HT-29 (cell line): Measurements from ENCODE around the gene PROSER1. TPM values are rescaled to one million over a fixed set of nuclear protein-coding genes. Genes with fewer than 3 reads are reported as not detected.
"Not testable (repeated sequence)": the region's sequence is repeated elsewhere in the genome, so short reads cannot be mapped to it uniquely, and the experiment has no call there.

Source experiments
- DNase-seq: peaks from one replicate; pipeline ENCODE4 v3.0.0-alpha.2; 2015; ENCODE audit warnings: low spot score
- total RNA-seq: library from RNA; depleted of rRNA; stranded (reverse); fragments of >200 nt; shearing (Covaris generic); gene quantifications from 2 replicates; pipeline ENCODE4 v1.2.3, GENCODE V29; 2014; rRNA removed

The PROSER1 gene
- total RNA-seq, result 29.7 and 34.4 TPM in 2 replicates

- peak; percentile 95 for DNase-seq
Observed at GRCh38 chr13:39037880-39038568, at the start of gene PROSER1, which contains the start of gene NHLRC3. PROSER1 (minus strand) TSS chr13:39038089; CDS start chr13:39037242, 847 bp downstream. NHLRC3 (plus strand) TSS chr13:39038456; CDS start chr13:39038640, 184 bp downstream.

DNA sequence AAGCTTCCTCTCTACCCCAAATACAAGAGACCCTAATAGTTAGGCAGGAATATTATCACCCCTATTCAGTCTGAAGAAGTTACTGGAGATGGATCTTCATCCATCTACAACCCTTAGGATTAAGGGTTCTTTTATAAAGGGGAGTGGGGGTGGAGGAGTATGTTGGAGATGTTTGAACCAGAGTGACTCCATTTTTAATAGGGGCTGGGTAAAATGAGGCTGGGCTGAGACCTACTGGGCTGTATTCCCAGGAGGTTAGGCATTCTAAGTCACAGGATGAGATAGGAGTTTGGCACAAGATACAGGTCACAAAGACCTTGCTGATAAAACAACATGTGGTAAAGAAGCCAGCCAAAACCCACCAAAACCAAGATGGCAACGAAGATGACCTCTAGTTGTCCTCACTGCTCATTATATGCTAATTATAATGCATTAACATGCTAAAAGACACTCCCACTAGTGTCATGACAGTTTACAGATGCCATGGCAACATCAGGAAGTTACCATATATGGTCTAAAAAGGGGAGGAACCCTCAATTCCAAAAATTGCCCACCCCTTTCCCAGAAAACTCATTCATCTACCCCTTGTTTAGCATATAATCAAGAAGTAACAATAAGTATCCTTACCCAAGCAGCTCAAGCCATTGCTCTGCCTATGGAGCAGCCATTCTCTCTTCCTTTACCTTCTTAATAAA is 48.5 kb upstream of the PROSER1 start:
- not testable (repeated sequence) for DNase-seq

GRCh38 chr13:39073983-39074382 is 36.1 kb upstream of the PROSER1 start:
- peak; percentile 33 for DNase-seq

- no peak for DNase-seq
Observed at GRCh38 chr13:39072842-39073241, 35.0 kb upstream of the PROSER1 start.

DNA sequence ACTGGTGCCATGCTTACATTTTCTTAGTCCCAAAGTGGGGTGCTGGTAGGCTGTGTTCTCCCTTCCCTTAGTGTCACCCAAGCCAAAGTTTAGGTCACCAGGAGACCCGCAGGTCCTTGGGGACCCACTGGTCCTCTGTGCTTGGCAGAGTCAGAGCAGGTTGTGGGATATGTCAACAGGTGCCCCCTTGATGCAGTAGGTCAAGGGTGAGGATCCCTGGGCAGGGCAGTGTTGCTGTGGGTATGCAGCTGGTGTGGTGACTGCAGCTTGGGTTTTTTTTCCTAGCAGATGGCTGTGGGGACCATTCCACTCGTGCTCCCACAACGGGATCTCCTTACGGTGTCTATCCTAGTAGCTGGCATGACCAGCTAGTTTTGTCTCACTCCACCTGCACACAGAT is 24.1 kb upstream of the PROSER1 start:
- no peak for DNase-seq

- DNase-seq, result no peak
Observed at GRCh38 chr13:39058040-39058439, 20.2 kb upstream of the PROSER1 start.

- no peak for DNase-seq
Observed at GRCh38 chr13:39056018-39056417, 18.1 kb upstream of the PROSER1 start.

DNA sequence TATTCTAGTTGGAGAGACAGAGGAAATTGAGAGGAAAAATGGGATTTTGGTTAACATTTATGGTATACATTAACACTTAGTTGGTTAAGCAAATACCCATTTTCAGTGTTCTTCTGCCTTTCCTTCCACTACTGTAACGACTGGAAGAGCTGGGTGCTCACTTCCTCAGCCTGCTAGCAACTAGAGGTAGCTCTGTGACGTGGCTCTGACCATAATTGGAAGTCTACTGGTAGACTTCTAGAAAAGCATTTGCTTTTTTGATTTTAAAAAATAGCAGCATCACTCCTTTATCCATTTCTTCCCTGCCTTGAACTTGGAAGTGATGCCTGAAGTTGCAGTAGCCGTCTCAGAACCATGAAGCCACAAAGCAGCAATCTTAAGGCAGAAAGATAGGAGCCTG is 16.2 kb upstream of the PROSER1 start:
- no peak for DNase-seq

DNA sequence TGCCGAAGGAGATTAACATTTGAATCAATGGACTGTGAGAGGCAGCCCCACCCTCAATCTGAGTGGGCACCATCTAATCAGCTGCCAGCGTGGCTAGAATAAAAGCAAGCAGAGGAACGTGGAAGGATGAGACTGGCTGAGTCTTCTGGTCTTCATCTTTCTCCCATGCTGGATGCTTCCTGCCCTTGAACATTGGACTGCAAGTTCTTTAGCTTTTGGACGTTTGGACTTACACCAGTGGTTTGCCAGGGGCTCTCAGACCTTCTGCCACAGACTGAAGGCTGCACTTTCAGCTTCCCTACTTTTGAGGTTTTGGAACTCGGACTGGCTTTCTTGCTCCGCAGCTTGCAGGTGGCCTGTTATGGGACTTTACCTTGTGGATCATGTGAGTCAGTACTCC is 15.1 kb upstream of the PROSER1 start:
- DNase-seq, result no peak

GRCh38 chr13:39051157-39051556 is 13.3 kb upstream of the PROSER1 start:
- DNase-seq, result peak; percentile 32

DNA sequence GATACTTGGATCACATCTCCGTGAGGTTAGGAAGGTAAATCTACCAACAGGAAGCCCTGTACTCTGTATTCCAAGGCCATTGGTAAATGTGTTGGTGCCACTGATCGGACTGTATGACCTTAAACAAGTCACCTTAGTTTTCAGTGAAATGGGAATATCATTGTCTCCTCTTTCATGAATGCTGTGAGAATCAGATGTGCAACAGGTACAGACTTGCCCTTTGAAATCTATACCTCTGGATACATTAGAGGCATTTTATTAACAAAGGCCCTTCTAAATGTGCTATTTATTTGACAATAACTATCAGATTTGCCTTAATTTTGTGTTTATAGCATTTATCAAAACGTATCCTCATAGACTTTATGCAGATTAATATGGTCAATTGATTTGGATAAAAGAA is 11.4 kb upstream of the PROSER1 start:
- DNase-seq, result no peak

GRCh38 chr13:39048806-39049205 is 10.9 kb upstream of the PROSER1 start:
- DNase-seq, result no peak

GRCh38 chr13:39047560-39047959 is 9.7 kb upstream of the PROSER1 start:
- DNase-seq, result peak; percentile 58

- DNase-seq, result no peak
Observed at GRCh38 chr13:39044536-39044935, 6.6 kb upstream of the PROSER1 start.

DNA sequence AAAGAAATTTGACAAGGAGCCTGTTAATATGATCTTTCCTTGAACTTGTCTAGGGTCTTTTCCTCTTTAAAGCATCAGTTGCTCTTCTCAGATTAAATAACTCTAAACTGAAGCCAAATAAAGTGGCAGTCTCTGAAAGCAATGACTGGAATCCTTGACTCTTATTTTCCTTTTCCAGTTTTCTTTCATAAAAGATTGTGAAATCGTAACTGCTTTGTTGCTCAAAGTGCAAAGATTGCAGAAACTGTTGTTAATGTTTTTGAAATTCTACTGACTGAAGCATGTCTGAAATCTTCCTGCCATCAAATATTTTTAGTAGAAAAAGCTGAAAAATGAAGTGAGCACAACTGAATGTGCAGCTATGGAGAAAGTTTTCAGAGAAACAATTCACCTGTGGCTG is 2.3 kb upstream of the PROSER1 start:
- DNase-seq, result no peak

DNA sequence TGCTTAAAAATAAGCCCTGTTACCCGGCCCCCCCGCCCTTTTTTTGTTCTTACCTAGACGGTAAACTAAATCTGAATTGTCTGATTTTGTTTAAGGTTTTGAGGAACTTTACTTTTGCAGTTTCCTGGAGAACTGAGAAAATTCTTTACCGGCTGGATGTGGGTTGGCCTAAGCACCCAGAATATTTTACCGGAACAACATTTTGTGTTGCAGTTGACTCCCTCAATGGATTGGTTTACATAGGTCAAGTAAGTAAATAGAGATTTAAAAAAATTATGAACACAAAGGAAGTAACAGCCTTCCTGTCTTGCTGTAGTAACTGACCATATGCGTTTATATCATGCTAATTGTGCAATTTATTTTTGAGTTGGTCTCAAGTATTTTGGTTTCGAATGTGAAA is 1.2 kb upstream of the PROSER1 start:
- DNase-seq, result peak; percentile 27

GRCh38 chr13:39038569-39039030 is 711 bp upstream of the PROSER1 start:
- peak; percentile 60 for DNase-seq

DNA sequence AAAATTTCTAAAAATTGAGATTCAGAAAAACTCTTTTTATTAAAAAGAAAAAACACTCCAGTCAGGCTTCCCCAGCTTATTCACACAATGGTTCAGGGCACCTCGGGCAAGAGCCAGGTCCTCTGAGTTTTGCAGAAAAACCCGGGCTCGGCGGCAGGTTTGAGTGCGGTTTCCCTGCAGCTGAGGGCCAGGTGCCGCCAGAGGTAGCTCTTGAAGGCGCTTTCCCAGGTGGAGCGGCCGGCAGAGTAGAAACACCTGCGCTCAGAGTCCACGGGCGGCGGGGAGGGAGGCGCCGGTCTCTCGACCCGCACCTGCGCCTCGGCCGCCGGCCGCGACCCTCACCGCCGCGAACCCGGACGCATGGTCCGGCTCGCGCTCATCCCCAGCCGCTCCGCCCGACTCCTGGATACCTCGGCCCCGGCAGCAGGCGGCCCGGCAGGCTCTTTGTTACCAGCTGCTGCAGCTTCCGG is 444 bp downstream of the PROSER1 start:
- DNase-seq, result peak; percentile 71

DNA sequence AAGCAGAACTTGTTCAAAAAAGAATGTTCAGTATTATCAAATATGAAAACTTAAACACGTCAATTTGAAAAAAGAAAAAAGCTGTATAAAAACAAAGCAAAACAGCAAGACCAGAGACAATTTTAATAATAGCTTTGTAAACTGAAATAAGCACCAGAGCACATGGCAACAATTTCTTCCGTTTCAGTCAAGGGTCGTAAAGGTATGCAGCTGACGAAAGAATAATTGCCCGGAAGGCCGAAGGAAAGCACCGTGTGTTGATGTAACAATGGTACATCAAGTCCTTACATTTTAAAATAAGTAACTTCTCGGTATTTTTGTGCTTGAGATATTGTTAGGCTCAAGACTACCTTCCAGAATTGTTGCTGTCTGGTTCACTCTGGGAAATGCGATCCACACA is 1.7 kb downstream of the PROSER1 start:
- DNase-seq, result peak; percentile 61

DNA sequence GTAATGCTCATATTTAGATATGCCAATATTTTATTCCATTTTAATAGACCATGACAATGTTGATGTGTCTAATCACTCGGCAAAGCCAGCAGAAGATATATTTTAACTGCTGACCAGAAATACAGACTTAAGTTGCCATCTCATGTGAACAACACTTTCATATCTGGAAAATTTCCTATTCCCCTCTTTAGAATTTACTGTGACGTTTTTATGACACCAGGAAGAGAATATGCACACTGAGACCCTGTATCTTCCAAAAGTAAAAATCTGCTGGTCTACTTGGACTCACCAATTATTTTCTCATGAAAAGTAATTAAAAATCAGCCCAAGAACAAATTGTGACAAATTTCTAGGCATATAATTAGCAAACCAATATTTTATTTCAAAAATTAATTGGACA is 2.1 kb downstream of the PROSER1 start:
- DNase-seq, result peak; percentile 28

- peak; percentile 16 for DNase-seq
Observed at GRCh38 chr13:39035204-39035603, 2.7 kb downstream of the PROSER1 start.

DNA sequence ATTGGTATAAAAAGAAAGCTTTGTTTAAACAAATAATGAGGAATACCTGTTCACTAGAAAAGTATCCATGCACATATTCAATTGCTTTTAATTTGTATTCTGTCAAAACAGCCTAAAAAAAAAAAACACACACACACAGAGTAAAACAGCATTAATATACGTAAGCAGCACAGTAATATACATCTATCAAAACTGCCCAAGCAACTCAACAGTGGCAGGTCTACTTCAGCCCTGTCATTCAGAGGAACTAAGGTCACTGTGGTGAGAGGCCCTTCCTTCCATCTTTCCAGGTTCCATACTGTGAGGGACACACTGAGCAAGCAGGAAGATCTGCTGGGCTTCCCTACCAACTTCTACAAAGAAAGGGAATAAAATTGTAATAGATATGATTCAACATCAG is 3.8 kb downstream of the PROSER1 start:
- no peak for DNase-seq

GRCh38 chr13:39032150-39032549 is 5.7 kb downstream of the PROSER1 start:
- DNase-seq, result no peak
